Measurements from ENCODE around the gene MIER2. TPM values are rescaled to one million over a fixed set of nuclear protein-coding genes. Genes with fewer than 3 reads are reported as not detected.

Gene MIER2
- total RNA-seq, 2 experiments from 2014 or later = 19.4 to 20.4 TPM

- no peaks in the 10 kb centered on the region for H3K27me3 Mint-ChIP-seq (ENCODE audit: low read depth)
- no peaks in the 10 kb centered on the region for H3K4me1 Mint-ChIP-seq (ENCODE audit: low read depth)
- no peak for DNase-seq
- intact Hi-C loops (cut with micrococcal nuclease) = no loop called here
- H3K27ac Mint-ChIP-seq = no peak overlapping the region
- CTCF ChIA-PET = no interaction called here
- H3K4me3 Mint-ChIP-seq = no peak overlapping the region
- no peaks in the 10 kb centered on the region for H3K9me3 Mint-ChIP-seq
- peaks cover 9% of the 10 kb centered on the region for H3K36me3 Mint-ChIP-seq (ENCODE audit: low read depth)
Measured at GRCh38 chr19:305240-306150, 39.1 kb downstream of the MIER2 start.

GRCh38 chr19:296476-297225 lies 47.9 kb downstream of the MIER2 start:
- no peak overlapping the region for H3K27ac Mint-ChIP-seq
- intact Hi-C loops (cut with micrococcal nuclease) = no loop called here

GRCh38 chr19:295687-296370 lies 48.8 kb downstream of the MIER2 start:
- no peak for DNase-seq
- Mint-ChIP-seq H3K27me3 (ENCODE audit: low read depth) (peaks cover 24% of the 10 kb centered on the region), H3K27ac (no peak overlapping the region), H3K9me3 (no peaks in the 10 kb centered on the region), H3K4me1 (ENCODE audit: low read depth) (peaks cover 6% of the 10 kb centered on the region), H3K4me3 (no peak overlapping the region), H3K36me3 (ENCODE audit: low read depth) (no peaks in the 10 kb centered on the region)
- CTCF ChIA-PET = interaction anchor here (1.2 kb wide), 1 partner anchor 15 kb away, joined by 3 read pairs; no protein-coding TSS in a partner anchor
- intact Hi-C loops (cut with micrococcal nuclease) = loop anchor here (2.0 kb wide), 1 partner anchor 215 kb away; no protein-coding TSS in a partner anchor

More at GRCh38 chr19:296476-297225, 47.9 kb downstream of the MIER2 start:
- Mint-ChIP-seq H3K9me3 (no peaks in the 10 kb centered on the region), H3K27me3 (ENCODE audit: low read depth) (peaks cover 24% of the 10 kb centered on the region), H3K4me3 (no peak overlapping the region), H3K4me1 (ENCODE audit: low read depth) (peaks cover 6% of the 10 kb centered on the region), H3K36me3 (ENCODE audit: low read depth) (no peaks in the 10 kb centered on the region)
- CTCF ChIA-PET = interaction anchor here (0.6 to 1.2 kb wide), 2 partner anchors 14 to 17 kb away, joined by 3 read pairs; no protein-coding TSS in a partner anchor
- no peak for DNase-seq

GRCh38 chr19:294946-295686 lies 49.5 kb downstream of the MIER2 start:
- H3K36me3 Mint-ChIP-seq (ENCODE audit: low read depth) = no peaks in the 10 kb centered on the region
- no peak overlapping the region for H3K4me3 Mint-ChIP-seq
- H3K27me3 Mint-ChIP-seq (ENCODE audit: low read depth) = peaks cover 28% of the 10 kb centered on the region
- H3K9me3 Mint-ChIP-seq = no peaks in the 10 kb centered on the region
- intact Hi-C loops (cut with micrococcal nuclease) = loop anchor here (2.0 kb wide), 1 partner anchor 216 kb away; no protein-coding TSS in a partner anchor
- no peak overlapping the region for H3K27ac Mint-ChIP-seq
- DNase-seq = peak; percentile 55
- H3K4me1 Mint-ChIP-seq (ENCODE audit: low read depth) = peaks cover 10% of the 10 kb centered on the region
- CTCF ChIA-PET = interaction anchor here (0.5 to 1.2 kb wide), 2 partner anchors 15 to 154 kb away, joined by 3 read pairs; no protein-coding TSS in a partner anchor

- CTCF ChIA-PET = interaction anchor here (0.5 to 1.2 kb wide), 2 partner anchors 27 to 155 kb away, joined by 3 read pairs; no protein-coding TSS in a partner anchor
- no peaks in the 10 kb centered on the region for H3K36me3 Mint-ChIP-seq (ENCODE audit: low read depth)
- no peaks in the 10 kb centered on the region for H3K9me3 Mint-ChIP-seq
Measured at GRCh38 chr19:294341-294945, 50.2 kb downstream of the MIER2 start.

GRCh38 chr19:293436-294110 lies 51.0 kb downstream of the MIER2 start:
- H3K4me3 Mint-ChIP-seq = no peak overlapping the region
- peaks cover 43% of the 10 kb centered on the region for H3K27me3 Mint-ChIP-seq (ENCODE audit: low read depth)
- H3K36me3 Mint-ChIP-seq (ENCODE audit: low read depth) = no peaks in the 10 kb centered on the region
- H3K27ac Mint-ChIP-seq = no peak overlapping the region
- H3K9me3 Mint-ChIP-seq = no peaks in the 10 kb centered on the region
- DNase-seq = no peak
- H3K4me1 Mint-ChIP-seq (ENCODE audit: low read depth) = peaks cover 12% of the 10 kb centered on the region
- intact Hi-C loops (cut with micrococcal nuclease) = loop anchor here (2.0 kb wide), 1 partner anchor 217 kb away; no protein-coding TSS in a partner anchor
- CTCF ChIA-PET = interaction anchor here (1.2 kb wide), 1 partner anchor 27 kb away, joined by 3 read pairs; no protein-coding TSS in a partner anchor

More at GRCh38 chr19:294341-294945, 50.2 kb downstream of the MIER2 start:
- no peak overlapping the region for H3K4me3 Mint-ChIP-seq
- intact Hi-C loops (cut with micrococcal nuclease) = loop anchor here (2.0 kb wide), 1 partner anchor 216 kb away; no protein-coding TSS in a partner anchor
- no peak overlapping the region for H3K27ac Mint-ChIP-seq
- DNase-seq = no peak
- H3K4me1 Mint-ChIP-seq (ENCODE audit: low read depth) = peaks cover 12% of the 10 kb centered on the region
- H3K27me3 Mint-ChIP-seq (ENCODE audit: low read depth) = peaks cover 34% of the 10 kb centered on the region

GRCh38 chr19:292951-293350 lies 51.6 kb downstream of the MIER2 start:
- DNase-seq = no peak
- peaks cover 47% of the 10 kb centered on the region for H3K27me3 Mint-ChIP-seq (ENCODE audit: low read depth)
- no peak overlapping the region for H3K27ac Mint-ChIP-seq
- intact Hi-C loops (cut with micrococcal nuclease) = no loop called here
- CTCF ChIA-PET = interaction anchor here (1.2 kb wide), 1 partner anchor 26 kb away, joined by 3 read pairs; no protein-coding TSS in a partner anchor
- no peak overlapping the region for H3K4me3 Mint-ChIP-seq
- H3K4me1 Mint-ChIP-seq (ENCODE audit: low read depth) = peaks cover 12% of the 10 kb centered on the region
- H3K9me3 Mint-ChIP-seq = no peaks in the 10 kb centered on the region
- no peaks in the 10 kb centered on the region for H3K36me3 Mint-ChIP-seq (ENCODE audit: low read depth)

GRCh38 chr19:292281-292884 lies 52.2 kb downstream of the MIER2 start:
- H3K36me3 Mint-ChIP-seq (ENCODE audit: low read depth) = no peaks in the 10 kb centered on the region
- CTCF ChIA-PET = no interaction called here
- intact Hi-C loops (cut with micrococcal nuclease) = no loop called here
- peaks cover 49% of the 10 kb centered on the region for H3K27me3 Mint-ChIP-seq (ENCODE audit: low read depth)
- H3K4me3 Mint-ChIP-seq = no peak overlapping the region
- no peak for DNase-seq
- H3K9me3 Mint-ChIP-seq = no peaks in the 10 kb centered on the region
- no peak overlapping the region for H3K27ac Mint-ChIP-seq
- peaks cover 12% of the 10 kb centered on the region for H3K4me1 Mint-ChIP-seq (ENCODE audit: low read depth)

- Mint-ChIP-seq H3K9me3 (no peaks in the 10 kb centered on the region), H3K27ac (no peak overlapping the region), H3K4me1 (ENCODE audit: low read depth) (peaks cover 12% of the 10 kb centered on the region), H3K27me3 (ENCODE audit: low read depth) (peaks cover 50% of the 10 kb centered on the region), H3K36me3 (ENCODE audit: low read depth) (no peaks in the 10 kb centered on the region), H3K4me3 (no peak overlapping the region)
- CTCF ChIA-PET = no interaction called here
- DNase-seq = no peak
- intact Hi-C loops (cut with micrococcal nuclease) = no loop called here
Measured at GRCh38 chr19:291561-292280, 52.9 kb downstream of the MIER2 start.

GRCh38 chr19:291006-291521 lies 53.5 kb downstream of the MIER2 start, which contains the start of gene PLPP2:
Gene PLPP2, minus strand, starts transcription at chr19:291403. Its CDS starts 67 bp downstream, at chr19:291336.
- no peaks in the 10 kb centered on the region for H3K9me3 Mint-ChIP-seq
- no peak for DNase-seq
- H3K36me3 Mint-ChIP-seq (ENCODE audit: low read depth) = no peaks in the 10 kb centered on the region
- H3K4me3 Mint-ChIP-seq = peak within 1 kb of the TSS; percentile 21
- CTCF ChIA-PET = no interaction called here
- intact Hi-C loops (cut with micrococcal nuclease) = no loop called here
- H3K27ac Mint-ChIP-seq = no peak within 1 kb of the TSS
- peaks cover 50% of the 10 kb centered on the region for H3K27me3 Mint-ChIP-seq (ENCODE audit: low read depth)
- H3K4me1 Mint-ChIP-seq (ENCODE audit: low read depth) = peaks cover 12% of the 10 kb centered on the region

Data from activated naive CD4-positive, alpha-beta T cell treated with anti-CD3 and anti-CD28 coated beads for 36 hours (primary cell).